ENCODE data around the gene DNAH5. TPM values are rescaled to one million over a fixed set of nuclear protein-coding genes. Genes with fewer than 3 reads are reported as not detected.

DNAH5 gene
- total and polyA plus RNA-seq, 2 of the 13 experiments (the other 11 are each of a cell fraction or from before 2014, with no cell fraction given): 0.09 TPM

DNA sequence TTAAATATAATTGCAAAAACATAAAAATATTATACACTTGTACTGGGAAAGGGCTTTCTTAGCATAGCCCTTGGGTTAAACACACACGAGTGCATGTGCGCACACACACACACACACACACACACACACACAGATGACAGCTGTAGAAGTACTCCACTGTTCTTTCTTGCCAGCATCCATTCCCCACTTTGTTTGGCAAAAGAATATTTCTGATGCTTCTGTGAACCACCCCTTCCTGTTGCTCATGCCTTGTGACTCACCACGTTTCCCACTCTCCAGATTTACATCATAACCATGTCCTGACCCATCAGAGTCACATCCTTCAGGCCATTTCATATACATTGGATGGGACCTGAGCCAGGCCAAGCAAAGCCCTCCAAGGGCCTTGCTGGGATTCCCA lies 280.1 kb downstream of the DNAH5 start:
- intact Hi-C loops (cut with micrococcal nuclease; ENCODE audit: unreplicated experiment) (no loop called here), in situ Hi-C loops (cut with HindIII; ENCODE audit: extremely low pct_ligation_motif_present, low pct_unique_long_range_greater_than_20kb) (no loop called here)
- CTCF ChIA-PET (ENCODE audit: low intra/inter-chr PET ratio, low total read pairs): no interaction called here
- WGBS (ENCODE audit: low lambda C conversion rate): 24% methylated on average over 3 of the region's 3 CpGs
- Histone ChIP-seq H3K4me1 (ENCODE audit: insufficient read depth, low read length) (no peaks in the 10 kb centered on the region), H4K20me1 (ENCODE audit: insufficient read depth, low read length) (no peaks in the 10 kb centered on the region), H3K4me2 (ENCODE audit: low read depth, low read length) (no peak overlapping the region), H3K27ac (ENCODE audit: extremely low read length, insufficient read depth, low read length) (no peak overlapping the region), H3K79me2 (ENCODE audit: insufficient read depth, low read length) (no peaks in the 10 kb centered on the region), H3K9ac (ENCODE audit: insufficient read depth, low read depth, low read length) (no peak overlapping the region), H3K27me3 (ENCODE audit: control insufficient read depth in 1 of 2, insufficient read depth in 2 of 2, low read length in 2 of 2) (no peaks in the 10 kb centered on the region), H2AFZ (ENCODE audit: low read length) (no peak overlapping the region), H3K4me3 (replicated peaks in 1 of 3; ENCODE audit: insufficient read depth in 1 of 3, low read depth in 2 of 3, low read length in 3 of 3) (no peak overlapping the region), H3K9me3 (ENCODE audit: low read length) (no peaks in the 10 kb centered on the region), H3K36me3 (replicated peaks in 1 of 2; ENCODE audit: control insufficient read depth in 1 of 2, insufficient read depth in 2 of 2, low read length in 2 of 2) (no peaks in the 10 kb centered on the region)
- POLR2A ChIA-PET: no interaction called here
- TF ChIP-seq ZNF562 (CRISPR knock-in tag; IDR thresholded peaks at IDR 0.05; ENCODE audit: borderline replicate concordance) (no peak), ZNF282 (IDR thresholded peaks at IDR 0.05; ENCODE audit: partially characterized antibody) (no peak), E2F5 (CRISPR knock-in tag; conservative IDR thresholded peaks at IDR 0.05) (no peak), ZNF556 (CRISPR knock-in tag; IDR thresholded peaks at IDR 0.05; ENCODE audit: borderline replicate concordance) (no peak), RBFOX2 (IDR thresholded peaks at IDR 0.05; ENCODE audit: low read depth, low read length) (no peak), TAF15 (IDR thresholded peaks at IDR 0.05; ENCODE audit: low read depth, low read length, poor library complexity, severe bottlenecking) (no peak), MXD4 (CRISPR knock-in tag; IDR thresholded peaks at IDR 0.05) (no peak), PITX1 (CRISPR knock-in tag; IDR thresholded peaks at IDR 0.05) (no peak), SMAD1 (CRISPR knock-in tag; IDR thresholded peaks at IDR 0.05; ENCODE audit: borderline replicate concordance, low read depth) (no peak), ZNF343 (CRISPR knock-in tag; IDR thresholded peaks at IDR 0.05) (no peak), MTF2 (CRISPR knock-in tag; IDR thresholded peaks at IDR 0.05; ENCODE audit: borderline replicate concordance) (no peak), ZNF501 (CRISPR knock-in tag; IDR thresholded peaks at IDR 0.05) (no peak), ZKSCAN8 (CRISPR knock-in tag; IDR thresholded peaks at IDR 0.05; ENCODE audit: borderline replicate concordance) (no peak), ZNF563 (CRISPR knock-in tag; IDR thresholded peaks at IDR 0.05) (no peak), FOXK1 (CRISPR knock-in tag; IDR thresholded peaks at IDR 0.05; ENCODE audit: borderline replicate concordance, low read depth) (no peak), ZNF768 (CRISPR knock-in tag; IDR thresholded peaks at IDR 0.05) (no peak), ZNF644 (CRISPR knock-in tag; IDR thresholded peaks at IDR 0.05; ENCODE audit: low read depth) (no peak)
- TF ChIP-seq, protein P1, sequence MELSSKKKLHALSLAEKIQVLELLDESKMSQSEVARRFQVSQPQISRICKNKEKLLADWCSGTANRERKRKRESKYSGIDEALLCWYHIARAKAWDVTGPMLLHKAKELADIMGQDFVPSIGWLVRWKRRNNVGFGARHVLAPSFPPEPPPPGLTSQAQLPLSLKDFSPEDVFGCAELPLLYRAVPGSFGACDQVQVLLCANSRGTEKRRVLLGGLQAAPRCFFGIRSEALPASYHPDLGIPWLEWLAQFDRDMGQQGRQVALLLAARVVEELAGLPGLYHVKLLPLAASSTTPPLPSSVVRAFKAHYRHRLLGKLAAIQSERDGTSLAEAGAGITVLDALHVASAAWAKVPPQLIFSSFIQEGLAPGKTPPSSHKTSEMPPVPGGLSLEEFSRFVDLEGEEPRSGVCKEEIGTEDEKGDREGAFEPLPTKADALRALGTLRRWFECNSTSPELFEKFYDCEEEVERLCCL (CRISPR knock-in tag; IDR thresholded peaks at IDR 0.05; ENCODE audit: borderline replicate concordance): no peak
- BruUV-seq (replicated peaks): no TSS peak
- no peak for DNase-seq (ENCODE audit: low spot score)
- ATAC-seq: no peak
- no peak for FAIRE-seq
